OCI-LY1 (cell line): Measurements from ENCODE around the gene PPP1R2C.

Experiments used
- CTCF ChIP-seq: fragments of 200-600 bp; sonication (generic), shearing (Covaris generic); IDR thresholded peaks from 2 replicates; pipeline ENCODE4 v1.5.1; 2017; ENCODE audit warnings: mild to moderate bottlenecking, antibody characterized with exemption, low read length, moderate library complexity, mixed read lengths
- EZH2 ChIP-seq: fragments of 200-600 bp; sonication (generic), shearing (Covaris generic); IDR thresholded peaks from 2 replicates; pipeline ENCODE4 v1.8.0; 2017; ENCODE audit warnings: borderline replicate concordance, mixed run types, mild to moderate bottlenecking, antibody characterized with exemption, low read length, moderate library complexity, mixed read lengths

GRCh38 chrX:42755815-42756214, 22.1 kb downstream of the PPP1R2C start:
- TF ChIP-seq CTCF (no peak), EZH2 (no peak)
